ENCODE data around the gene CLEC4F. TPM values are rescaled to one million over a fixed set of nuclear protein-coding genes. Genes with fewer than 3 reads are reported as not detected.

Gene CLEC4F
- total and polyA plus RNA-seq, 11 donors: 0.04 to 0.46 (median 0.19) TPM; not detected in 3

- TF ChIP-seq CTCF (IDR thresholded peaks at IDR 0.05) (peak; percentile 44 to 71 (median 60)), POLR2A (IDR thresholded peaks at IDR 0.05) (no peak)
- Histone ChIP-seq H3K9me3 (no peaks in the 10 kb centered on the region), H3K27me3 (peaks cover 11 to 73% (median 32%) of the 10 kb centered on the region in 9 donors), H3K27ac (no peak overlapping the region), H3K36me3 (no peaks in the 10 kb centered on the region), H3K4me3 (peak overlapping the region in 11 of 12 donors; percentile 11 to 49 (median 34)), H3K4me1 (peaks cover 0 to 32% (median 8%) of the 10 kb centered on the region in 12 donors)
- ATAC-seq: peak; percentile 54 to 88 (median 78)
- WGBS, 4 donors: 6 to 8% (median 6%) methylated on average over 29 to 33 of the region's 33 CpGs
- intact Hi-C loops (cut with DNase I): loop anchor here (1.0 to 10.0 kb wide), 10 partner anchors 73 to 159 kb away; partner anchors contain the start of gene ATP6V1B1 (in 1 of the 10)
- peak; percentile 52 to 74 (median 54) for DNase-seq
Measured at GRCh38 chr2:70789304-70790135, 30.9 kb downstream of the CLEC4F start.

- Histone ChIP-seq H3K4me1 (peaks cover 0 to 12% (median 6%) of the 10 kb centered on the region in 12 donors), H3K4me3 (no peak overlapping the region), H3K27me3 (peaks cover 3 to 46% (median 20%) of the 10 kb centered on the region in 9 donors), H3K27ac (no peak overlapping the region), H3K36me3 (no peaks in the 10 kb centered on the region), H3K9me3 (no peaks in the 10 kb centered on the region)
- DNase-seq (no peak), ATAC-seq (peak in 2 of 4 donors; percentile 40 to 52)
- TF ChIP-seq POLR2A (IDR thresholded peaks at IDR 0.05) (no peak), CTCF (IDR thresholded peaks at IDR 0.05) (peak in 10 of 12 donors; percentile 24 to 50 (median 38))
- WGBS, 4 donors: 20 to 24% (median 21%) methylated on average over 7 of the region's 7 CpGs
- intact Hi-C loops (cut with DNase I): loop anchor here (2.0 to 10.0 kb wide), 9 partner anchors 77 to 162 kb away; no protein-coding TSS in a partner anchor
Measured at GRCh38 chr2:70785137-70785911, 35.1 kb downstream of the CLEC4F start.

GRCh38 chr2:70784320-70784719 is 36.1 kb downstream of the CLEC4F start:
- DNase-seq: no peak
- 90 to 97% (median 95%) methylated on average over 2 of the region's 2 CpGs for WGBS, 4 donors
- intact Hi-C loops (cut with DNase I): loop anchor here in 7 of 10 donors (2.0 to 10.0 kb wide), 6 partner anchors 80 to 160 kb away; no protein-coding TSS in a partner anchor
- no peaks in the 10 kb centered on the region for H3K36me3 ChIP-seq
- no peaks in the 10 kb centered on the region for H3K9me3 ChIP-seq
- peaks cover 0 to 2% (median 0%) of the 10 kb centered on the region in 12 donors for H3K4me1 ChIP-seq
- H3K27me3 ChIP-seq: peaks cover 0 to 36% (median 10%) of the 10 kb centered on the region in 9 donors
- TF ChIP-seq POLR2A (IDR thresholded peaks at IDR 0.05) (no peak), CTCF (IDR thresholded peaks at IDR 0.05) (no peak)
- H3K27ac ChIP-seq: no peak overlapping the region
- no peak overlapping the region for H3K4me3 ChIP-seq
- ATAC-seq: no peak

Measured in heart left ventricle (tissue), 16 donors.